Adipocyte (in vitro differentiated cells): ENCODE results near the gene TINAGL1.

Experiments
- DNase-seq: peaks from one replicate; pipeline ENCODE4 v3.0.0-alpha.2; 2015; ENCODE audit warnings: low read depth
- H3K27me3 ChIP-seq: replicated peaks from 2 replicates; pipeline ENCODE4 v1.7.0; 2013; ENCODE audit warnings: mild to moderate bottlenecking, low read length, moderate library complexity; ENCODE audit not compliant: control insufficient read depth, insufficient read depth
- H3K36me3 ChIP-seq: 2 replicates; pipeline ENCODE4 v1.7.0; 2013; ENCODE audit warnings: low read length, mild to moderate bottlenecking, moderate library complexity; ENCODE audit not compliant: control insufficient read depth, insufficient read depth, severe bottlenecking
- H3K4me1 ChIP-seq: 2 replicates; pipeline ENCODE4 v1.7.0; 2013; ENCODE audit warnings: mild to moderate bottlenecking, low read length, moderate library complexity; ENCODE audit not compliant: control insufficient read depth, insufficient read depth
- H3K4me3 ChIP-seq: 2 replicates; pipeline ENCODE4 v1.7.0; 2013; ENCODE audit warnings: mild to moderate bottlenecking, low read length, moderate library complexity
- H3K9ac ChIP-seq: 2 replicates; pipeline ENCODE4 v1.7.0; 2013; ENCODE audit warnings: mild to moderate bottlenecking, low read length, moderate library complexity
- H3K9me3 ChIP-seq: 2 replicates; pipeline ENCODE4 v1.7.0; 2013; ENCODE audit warnings: mild to moderate bottlenecking, low read length, moderate library complexity; ENCODE audit not compliant: control insufficient read depth

The TINAGL1 gene

DNA sequence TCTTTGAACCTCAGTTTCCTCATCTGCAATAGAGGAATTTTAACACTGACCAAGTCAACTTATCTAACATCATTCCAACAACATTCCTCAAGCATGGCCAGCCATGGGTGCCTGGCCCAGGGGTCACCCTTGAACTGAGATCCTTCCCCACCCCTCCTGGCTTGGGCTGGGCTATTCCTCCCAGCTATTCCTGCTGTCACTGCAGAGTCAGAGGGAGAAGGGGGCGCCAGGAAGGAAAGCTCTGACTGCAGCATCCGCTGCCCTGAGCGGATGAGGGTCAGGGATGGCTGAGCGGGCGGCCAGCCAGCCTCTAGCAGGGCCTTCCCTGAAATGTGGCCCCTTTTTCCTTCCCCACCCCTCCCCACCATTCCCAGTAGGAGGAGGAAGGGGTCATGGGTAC lies 3.1 kb downstream of the TINAGL1 start:
- H3K27me3 ChIP-seq: no peaks in the 10 kb centered on the region
- DNase-seq: peak; percentile 45

DNA sequence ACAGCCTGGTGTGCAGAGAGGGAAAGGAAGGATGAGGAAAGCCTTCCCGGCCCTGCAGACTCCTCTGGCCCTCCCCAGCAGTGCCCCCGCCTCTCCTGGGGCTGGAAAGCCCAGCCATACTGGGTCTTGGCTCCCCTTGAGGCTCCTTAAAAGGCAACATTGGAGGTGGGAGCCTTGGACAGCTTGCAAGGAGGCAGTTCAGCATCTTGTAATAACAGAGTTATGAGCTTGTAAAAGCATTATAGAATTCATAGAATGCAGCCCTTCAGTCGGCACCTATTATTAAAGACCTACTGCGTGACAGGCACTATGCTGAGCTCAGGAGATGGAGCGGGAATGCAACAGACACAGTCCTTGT lies 4.2 kb downstream of the TINAGL1 start:
- H3K27me3 ChIP-seq: no peaks in the 10 kb centered on the region
- no peak overlapping the region for H3K4me3 ChIP-seq
- H3K9ac ChIP-seq: peak overlapping the region; percentile 73
- no peaks in the 10 kb centered on the region for H3K36me3 ChIP-seq
- no peaks in the 10 kb centered on the region for H3K9me3 ChIP-seq
- H3K4me1 ChIP-seq: peaks cover 50% of the 10 kb centered on the region
- no peak for DNase-seq

More for the DNA sequence above, 3.1 kb downstream of the TINAGL1 start:
- Histone ChIP-seq H3K9ac (peak overlapping the region; percentile 73), H3K4me1 (peaks cover 55% of the 10 kb centered on the region), H3K9me3 (no peaks in the 10 kb centered on the region), H3K36me3 (no peaks in the 10 kb centered on the region), H3K4me3 (peak overlapping the region; percentile 15)

DNA sequence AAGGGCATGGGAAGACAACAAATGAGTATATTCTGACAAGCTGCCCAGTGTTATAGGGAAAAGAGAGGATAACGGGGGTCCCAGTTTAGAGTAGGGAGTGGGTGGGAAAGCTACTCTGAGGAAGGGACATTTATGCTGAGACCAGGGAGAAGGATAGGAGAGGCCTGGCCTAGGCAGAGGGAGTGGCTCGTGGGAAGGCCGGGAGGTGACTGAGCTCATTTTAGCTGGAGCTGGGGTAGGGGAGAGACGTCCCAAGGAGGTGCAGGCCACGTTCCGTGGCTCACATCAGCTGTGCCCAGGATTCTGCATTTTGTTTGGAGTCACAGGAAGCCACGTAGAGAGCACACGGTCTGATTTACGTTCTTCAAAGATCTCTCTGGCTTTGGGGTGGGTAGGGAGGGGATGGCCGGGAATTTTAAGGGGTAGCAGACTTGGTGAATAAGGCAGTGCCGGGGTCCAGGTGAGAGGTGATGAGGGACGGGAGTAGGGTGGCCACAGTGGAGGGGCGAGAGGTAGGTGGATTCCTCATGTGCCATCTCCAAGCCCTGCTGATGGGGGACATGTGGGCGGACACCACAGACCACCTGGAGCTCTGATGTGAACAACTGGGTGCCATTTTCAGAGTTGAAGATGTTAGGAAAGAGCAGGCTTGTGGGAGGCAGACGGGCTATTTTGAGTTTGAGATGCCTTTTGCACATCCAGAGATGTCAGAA lies 4.7 kb downstream of the TINAGL1 start:
- H3K9ac ChIP-seq: peak overlapping the region; percentile 73
- H3K36me3 ChIP-seq: no peaks in the 10 kb centered on the region
- no peak overlapping the region for H3K4me3 ChIP-seq
- H3K4me1 ChIP-seq: peaks cover 50% of the 10 kb centered on the region
- DNase-seq: no peak
- no peaks in the 10 kb centered on the region for H3K27me3 ChIP-seq
- no peaks in the 10 kb centered on the region for H3K9me3 ChIP-seq

DNA sequence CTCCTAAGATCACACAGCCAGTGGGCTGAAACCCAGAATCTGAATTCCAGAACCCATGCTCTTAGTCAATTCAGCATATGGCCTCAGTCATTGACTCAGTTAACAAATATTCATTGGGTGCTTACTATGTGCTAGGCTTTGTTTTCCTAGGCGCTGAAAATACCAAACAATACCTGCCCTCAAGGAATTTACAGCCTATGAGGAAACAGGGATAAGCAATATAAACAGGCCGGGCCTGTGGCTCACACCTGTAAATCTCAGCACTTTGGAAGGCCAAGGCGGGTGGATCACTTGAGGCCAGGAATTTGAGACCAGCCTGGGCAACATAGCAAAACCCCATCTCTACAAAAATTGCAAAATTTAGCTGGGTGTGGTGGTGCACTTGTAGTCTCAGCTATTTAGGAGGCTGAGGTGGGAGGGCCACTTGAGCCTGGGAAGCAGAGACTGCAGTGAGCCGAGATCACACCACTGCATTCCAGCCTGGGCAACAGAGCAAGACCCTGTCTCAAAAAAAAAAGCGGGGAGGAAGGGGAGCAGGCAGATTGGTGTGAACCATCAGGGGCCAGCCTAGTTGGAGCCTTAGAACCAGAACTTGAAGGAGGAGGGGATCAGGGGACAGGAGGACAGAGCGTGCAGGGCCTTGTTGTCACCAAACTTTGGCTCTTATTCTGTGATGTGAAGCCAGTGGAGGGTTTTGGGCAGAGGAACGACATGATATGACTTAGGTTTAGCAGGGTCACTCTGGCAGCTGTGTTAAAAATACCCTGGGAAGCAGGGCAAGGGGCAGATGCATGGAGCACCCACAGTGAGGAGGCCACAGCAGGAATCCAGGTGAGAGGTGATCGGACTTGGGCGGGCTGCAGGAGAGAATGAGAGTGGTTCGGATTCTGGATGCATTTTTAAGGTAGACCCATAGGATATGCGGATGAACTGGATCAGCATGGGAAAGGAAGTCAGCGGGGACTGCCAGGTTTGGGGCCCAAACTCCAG lies 5.8 kb downstream of the TINAGL1 start:
- Histone ChIP-seq H3K4me1 (peaks cover 50% of the 10 kb centered on the region), H3K4me3 (no peak overlapping the region), H3K9me3 (no peaks in the 10 kb centered on the region), H3K27me3 (no peaks in the 10 kb centered on the region), H3K36me3 (no peaks in the 10 kb centered on the region), H3K9ac (peak overlapping the region; percentile 14)
- no peak for DNase-seq

DNA sequence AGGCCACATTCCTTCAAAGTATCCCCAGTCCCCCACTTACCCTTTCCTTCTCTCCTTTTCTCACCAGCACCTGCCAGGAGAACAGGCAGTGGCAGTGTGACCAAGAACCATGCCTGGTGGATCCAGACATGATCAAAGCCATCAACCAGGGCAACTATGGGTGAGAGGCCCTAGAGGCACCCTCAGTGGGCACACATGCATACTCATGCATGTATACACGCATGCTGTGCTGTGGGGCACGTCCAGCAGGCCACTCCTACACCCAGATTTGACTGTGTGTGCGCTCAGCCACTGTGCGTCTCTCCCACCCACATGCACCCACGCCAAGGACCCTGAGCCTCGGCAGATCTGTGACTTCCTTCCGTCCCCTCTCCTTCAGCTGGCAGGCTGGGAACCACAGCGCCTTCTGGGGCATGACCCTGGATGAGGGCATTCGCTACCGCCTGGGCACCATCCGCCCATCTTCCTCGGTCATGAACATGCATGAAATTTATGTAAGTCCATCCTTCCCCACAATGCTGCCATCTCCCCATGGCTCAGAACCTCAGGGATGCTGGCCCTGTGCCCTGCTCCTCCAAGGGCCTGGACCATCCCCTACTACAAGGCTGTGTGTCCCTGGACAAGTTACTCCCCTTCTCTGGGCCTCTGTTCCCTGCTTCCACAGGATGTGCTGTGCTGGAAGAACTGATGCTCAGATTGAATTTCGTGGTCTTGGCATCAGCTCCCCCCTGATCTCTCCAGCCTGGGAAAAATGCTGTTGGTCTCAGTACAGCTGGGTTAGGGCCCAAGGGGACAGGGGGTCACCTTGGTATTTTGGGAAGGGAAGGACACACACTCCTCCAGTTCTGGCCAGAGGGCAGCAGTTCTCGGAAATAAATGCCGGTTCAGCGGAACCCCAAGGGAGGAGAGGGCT lies 7.0 kb downstream of the TINAGL1 start:
- H3K9me3 ChIP-seq: no peaks in the 10 kb centered on the region
- no peak for DNase-seq
- H3K4me3 ChIP-seq: no peak overlapping the region
- H3K9ac ChIP-seq: peak overlapping the region; percentile 38
- no peaks in the 10 kb centered on the region for H3K36me3 ChIP-seq
- no peaks in the 10 kb centered on the region for H3K27me3 ChIP-seq
- peaks cover 57% of the 10 kb centered on the region for H3K4me1 ChIP-seq

DNA sequence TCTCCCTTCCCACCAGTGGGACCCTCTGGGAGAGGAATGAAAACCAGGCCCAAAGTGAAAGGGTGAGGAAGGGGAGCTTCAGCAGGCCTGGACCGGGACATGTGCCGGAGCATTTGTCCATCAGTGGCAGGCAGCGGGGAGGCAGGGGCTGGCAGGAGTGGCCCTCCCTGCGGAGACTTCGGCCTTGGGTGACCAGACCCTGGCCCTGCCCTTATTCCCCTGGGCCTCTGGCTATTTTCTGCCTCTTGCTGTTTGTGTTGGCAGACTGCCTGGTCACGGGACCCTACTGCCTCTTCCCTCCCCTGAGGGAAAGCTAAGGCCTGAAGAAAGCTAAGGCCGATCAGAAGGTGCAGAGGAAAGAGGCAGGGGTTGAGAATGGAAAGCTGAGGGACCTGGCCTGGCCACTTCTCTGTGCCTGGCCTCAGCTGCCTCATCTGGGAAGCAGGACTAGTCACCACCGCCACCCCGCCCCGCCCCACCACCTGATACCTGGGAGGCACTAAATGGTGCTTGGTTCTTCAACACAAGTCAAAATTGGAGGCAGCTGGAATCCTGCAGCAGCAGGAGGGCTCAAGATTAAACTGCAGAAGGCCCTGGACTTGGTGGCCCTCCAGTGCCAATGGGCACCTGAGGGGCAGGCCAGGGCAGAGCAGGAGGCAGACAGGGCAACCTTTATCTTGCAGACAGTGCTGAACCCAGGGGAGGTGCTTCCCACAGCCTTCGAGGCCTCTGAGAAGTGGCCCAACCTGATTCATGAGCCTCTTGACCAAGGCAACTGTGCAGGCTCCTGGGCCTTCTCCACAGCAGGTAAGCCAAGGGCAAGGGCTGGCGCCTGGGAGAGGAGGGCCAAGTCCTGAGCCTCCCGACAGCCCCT lies 7.9 kb downstream of the TINAGL1 start:
- Histone ChIP-seq H3K4me3 (no peak overlapping the region), H3K36me3 (no peaks in the 10 kb centered on the region), H3K27me3 (no peaks in the 10 kb centered on the region), H3K9ac (peak overlapping the region; percentile 38), H3K9me3 (no peaks in the 10 kb centered on the region), H3K4me1 (peaks cover 59% of the 10 kb centered on the region)
- peak; percentile 50 for DNase-seq

DNA sequence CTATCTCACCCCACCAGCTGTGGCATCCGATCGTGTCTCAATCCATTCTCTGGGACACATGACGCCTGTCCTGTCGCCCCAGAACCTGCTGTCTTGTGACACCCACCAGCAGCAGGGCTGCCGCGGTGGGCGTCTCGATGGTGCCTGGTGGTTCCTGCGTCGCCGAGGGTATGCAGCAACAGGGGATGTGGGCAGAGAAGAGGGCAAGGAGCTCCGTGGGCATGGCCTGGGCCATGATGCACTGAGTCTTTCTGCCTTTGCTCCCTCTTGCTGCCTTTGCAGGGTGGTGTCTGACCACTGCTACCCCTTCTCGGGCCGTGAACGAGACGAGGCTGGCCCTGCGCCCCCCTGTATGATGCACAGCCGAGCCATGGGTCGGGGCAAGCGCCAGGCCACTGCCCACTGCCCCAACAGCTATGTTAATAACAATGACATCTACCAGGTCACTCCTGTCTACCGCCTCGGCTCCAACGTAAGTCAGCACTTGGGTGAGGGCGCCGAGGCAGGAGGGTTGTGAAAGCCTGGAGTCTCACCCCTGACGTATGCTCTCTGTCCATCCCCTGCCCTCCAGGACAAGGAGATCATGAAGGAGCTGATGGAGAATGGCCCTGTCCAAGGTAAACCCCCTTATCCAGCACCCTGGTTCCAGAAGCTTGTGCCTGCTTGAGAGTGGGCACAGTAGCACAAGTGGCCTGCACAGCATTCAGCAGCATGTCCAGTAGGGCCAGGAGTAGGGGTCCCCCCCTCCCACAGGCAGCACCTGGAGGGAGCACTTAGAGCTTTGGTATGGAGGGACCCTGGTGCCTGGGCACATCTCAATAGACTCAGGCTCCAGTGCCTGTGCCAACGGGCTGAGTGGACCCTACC lies 8.8 kb downstream of the TINAGL1 start:
- H3K9ac ChIP-seq: no peak overlapping the region
- peaks cover 54% of the 10 kb centered on the region for H3K4me1 ChIP-seq
- no peaks in the 10 kb centered on the region for H3K9me3 ChIP-seq
- no peak overlapping the region for H3K4me3 ChIP-seq
- no peak for DNase-seq
- H3K27me3 ChIP-seq: no peaks in the 10 kb centered on the region
- H3K36me3 ChIP-seq: no peaks in the 10 kb centered on the region

DNA sequence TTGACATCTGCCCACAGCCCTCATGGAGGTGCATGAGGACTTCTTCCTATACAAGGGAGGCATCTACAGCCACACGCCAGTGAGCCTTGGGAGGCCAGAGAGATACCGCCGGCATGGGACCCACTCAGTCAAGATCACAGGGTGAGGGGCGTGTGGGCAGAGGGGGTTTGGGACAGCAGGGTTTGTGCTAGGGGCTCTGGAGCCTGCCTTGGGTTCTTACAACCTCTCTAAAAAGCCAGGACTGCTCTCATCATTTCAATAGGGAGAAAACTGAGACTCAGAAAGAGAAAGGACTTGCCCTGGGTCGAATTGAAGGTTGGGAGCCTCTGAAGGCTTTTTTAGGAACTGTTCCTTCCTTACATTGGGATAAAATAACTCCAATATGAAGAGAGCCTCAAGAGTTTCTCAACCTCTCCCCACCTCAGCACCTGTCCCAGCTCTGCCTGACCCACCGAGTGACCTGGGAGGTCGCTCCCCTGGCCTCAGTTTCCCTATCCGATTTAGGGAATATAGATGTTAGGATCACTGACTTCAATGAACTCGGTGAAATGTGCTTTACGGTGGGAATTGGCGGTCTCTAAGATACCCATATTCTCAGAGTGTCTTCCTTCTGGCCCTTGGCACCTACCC lies 9.5 kb downstream of the TINAGL1 start:
- Histone ChIP-seq H3K27me3 (no peaks in the 10 kb centered on the region), H3K9ac (no peak overlapping the region), H3K36me3 (no peaks in the 10 kb centered on the region), H3K4me1 (peaks cover 46% of the 10 kb centered on the region), H3K4me3 (no peak overlapping the region), H3K9me3 (no peaks in the 10 kb centered on the region)
- no peak for DNase-seq

DNA sequence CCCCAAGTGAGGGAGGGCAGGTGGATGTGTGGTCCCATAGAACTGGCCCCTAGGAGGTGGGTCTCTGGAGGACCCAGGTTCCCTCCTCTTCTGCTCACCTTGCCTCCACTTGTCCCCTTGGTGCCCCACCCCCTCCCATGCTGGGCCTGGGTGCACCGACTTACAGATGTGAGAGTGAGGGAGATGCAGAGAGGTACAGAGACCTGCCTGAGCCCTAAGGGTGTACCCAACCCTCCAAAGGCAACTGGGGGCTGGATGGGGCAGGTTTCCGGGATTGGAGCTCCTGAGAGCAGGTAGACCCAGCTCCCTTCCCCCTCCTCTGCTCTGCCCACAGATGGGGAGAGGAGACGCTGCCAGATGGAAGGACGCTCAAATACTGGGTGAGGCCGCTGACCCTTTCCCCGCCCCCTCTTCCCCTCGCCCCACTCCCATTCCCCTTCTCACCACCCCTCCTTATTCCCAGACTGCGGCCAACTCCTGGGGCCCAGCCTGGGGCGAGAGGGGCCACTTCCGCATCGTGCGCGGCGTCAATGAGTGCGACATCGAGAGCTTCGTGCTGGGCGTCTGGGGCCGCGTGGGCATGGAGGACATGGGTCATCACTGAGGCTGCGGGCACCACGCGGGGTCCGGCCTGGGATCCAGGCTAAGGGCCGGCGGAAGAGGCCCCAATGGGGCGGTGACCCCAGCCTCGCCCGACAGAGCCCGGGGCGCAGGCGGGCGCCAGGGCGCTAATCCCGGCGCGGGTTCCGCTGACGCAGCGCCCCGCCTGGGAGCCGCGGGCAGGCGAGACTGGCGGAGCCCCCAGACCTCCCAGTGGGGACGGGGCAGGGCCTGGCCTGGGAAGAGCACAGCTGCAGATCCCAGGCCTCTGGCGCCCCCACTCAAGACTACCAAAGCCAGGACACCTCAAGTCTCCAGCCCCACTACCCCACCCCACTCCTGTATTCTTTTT lies 10.3 kb downstream of the TINAGL1 start:
- H3K9ac ChIP-seq: no peak overlapping the region
- H3K9me3 ChIP-seq: no peaks in the 10 kb centered on the region
- H3K4me1 ChIP-seq: peaks cover 39% of the 10 kb centered on the region
- H3K4me3 ChIP-seq: no peak overlapping the region
- H3K27me3 ChIP-seq: no peaks in the 10 kb centered on the region
- H3K36me3 ChIP-seq: no peaks in the 10 kb centered on the region
- DNase-seq: no peak
